Pancreas (tissue), 10 donors: ENCODE results near the gene HECTD1. TPM values are rescaled to one million over a fixed set of nuclear protein-coding genes. Genes with fewer than 3 reads are reported as not detected.
A peak's percentile ranks its signal among the peaks of the same experiment; 100 is the strongest.

Experiments
- ATAC-seq, 4 donors: fragments of 200-7000 bp; cut with Tn5 transposase; one replicate each; pipeline versions ENCODE4 v1.8.0 to v1.9.1; 2020; ENCODE audit warnings: mild to moderate bottlenecking in 4 of 4, moderate library complexity in 4 of 4
- DNase-seq, 6 donors: peaks; one replicate each; pipeline ENCODE4 v3.0.0-alpha.2; 2020
- FAIRE-seq: peaks from 2 replicates; lab custom pipeline; 2012; peaks lifted over from hg19 to GRCh38; lab: Jason Lieb, UNC
- H3K27ac ChIP-seq, 4 donors: fragments of 200-600 bp; sonication (generic); 1 replicate in 3 of 4; 2 replicates in 1 of 4; pipeline versions ENCODE4 v1.5.0 to v1.8.0; 2020
- H3K27me3 ChIP-seq, 4 donors: fragments of 200-600 bp; one replicate each; pipeline ENCODE4 v1.8.0; 2021
- H3K36me3 ChIP-seq, 3 donors: fragments of 200-600 bp; sonication (generic) in 1 of 3; one replicate each; pipeline versions ENCODE4 v1.5.0 to v1.8.0; 2020 to 2021
- H3K4me1 ChIP-seq, 3 donors: fragments of 200-600 bp; one replicate each; pipeline ENCODE4 v1.8.0; 2021
- H3K4me3 ChIP-seq, 4 donors: fragments of 200-600 bp; sonication (generic) in 2 of 4; one replicate each; pipeline versions ENCODE4 v1.5.0 to v1.8.0; 2020 to 2021
- H3K9me3 ChIP-seq, 4 donors: fragments of 200-600 bp; one replicate each; pipeline ENCODE4 v1.8.0; 2021
- CTCF ChIP-seq, 4 donors: fragments of 200-600 bp; sonication (generic) in 3 of 4; IDR thresholded peaks; one replicate each; pipeline versions ENCODE4 v1.5.0 to v1.8.0; 2021; ENCODE audit warnings: antibody characterized with exemption in 4 of 4
- WGBS, 2 donors: extraction: QIAGEN DNeasy Blood & Tissue Kit; methylation state at CpG; one replicate each; pipeline ENCODE4 v1.1.7; 2013; 5-methylcytosine and 5-hydroxymethylcytosine counted together
- intact Hi-C, 3 donors: fragments of 100-400 bp; cut with DNase I; formaldehyde crosslinking; loops; one replicate each; pipeline versions ENCODE4 v1.11.1 to v1.14.2; 2022
- polyA plus RNA-seq, 2 donors: library from polyadenylated mRNA; stranded (reverse); fragments of 200-250 nt; gene quantifications; one replicate each; pipeline ENCODE4 v1.2.3, GENCODE V29; 2013
- total RNA-seq, 6 donors: library from RNA; stranded (reverse); fragmentation: NEBNext Ultra II Directional in 4 of 6; extraction: Animal tissue kit (Norgen Biotek cat#: 25700) in 4 of 6; gene quantifications; one replicate each; pipeline versions ENCODE4 v1.2.1 to v1.2.4, GENCODE V29; 2021 to 2023
- donor health status: healthy with polysubstance abuse.
- donor health status: DM: no; HTN: no; CAD: no; lungs with moderate emphysema.
- donor health status: DM: no; HTN: no; CAD: no.
- donor health status: control.
- donor health status: control.
- donor health status: Bipolar disorder and iron deficiency.
- donor health status: DM: yes; HTN: yes; CAD: no.
- donor health status: DM: no; HTN: no; CAD: no.
- donor health status: DM: no; HTN: no; CAD: no.
- donor health status: DM: yes; HTN: yes; CAD: no.

HECTD1 gene
- total and polyA plus RNA-seq, 8 donors = 28.7 to 84.4 (median 68.0) TPM

- Histone ChIP-seq H3K27ac (no peak overlapping the region), H3K36me3 (peaks cover 0 to 48% (median 15%) of the 10 kb centered on the region in 3 donors), H3K4me1 (no peaks in the 10 kb centered on the region), H3K9me3 (no peaks in the 10 kb centered on the region), H3K4me3 (no peak overlapping the region), H3K27me3 (no peaks in the 10 kb centered on the region)
- no peak for FAIRE-seq
- intact Hi-C loops = no loop called here
- peak in 1 of 4 donors; percentile 32 for ATAC-seq
- TF ChIP-seq CTCF (IDR thresholded peaks at IDR 0.05) = no peak
- no peak for DNase-seq
- 88 to 91% methylated on average over 18 of the region's 18 CpGs for WGBS, 2 donors
Measured at GRCh38 chr14:31128601-31129526, 78.7 kb downstream of the HECTD1 start.

- FAIRE-seq (peak; percentile 76), DNase-seq (no peak), ATAC-seq (peak in 3 of 4 donors; percentile 60 to 76 (median 75))
- no peak for TF ChIP-seq CTCF (IDR thresholded peaks at IDR 0.05)
- no peaks in the 10 kb centered on the region for H3K27me3 ChIP-seq
- H3K9me3 ChIP-seq = no peaks in the 10 kb centered on the region
- H3K4me3 ChIP-seq = no peak overlapping the region
- H3K36me3 ChIP-seq = peaks cover 0 to 49% (median 21%) of the 10 kb centered on the region in 3 donors
- H3K27ac ChIP-seq = no peak overlapping the region
- intact Hi-C loops = no loop called here
- H3K4me1 ChIP-seq = no peaks in the 10 kb centered on the region
Measured at GRCh38 chr14:31127690-31128089, 79.9 kb downstream of the HECTD1 start.

GRCh38 chr14:31126680-31127079 lies 80.9 kb downstream of the HECTD1 start:
- H3K4me1 ChIP-seq = no peaks in the 10 kb centered on the region
- H3K36me3 ChIP-seq = peaks cover 0 to 54% (median 21%) of the 10 kb centered on the region in 3 donors
- intact Hi-C loops = no loop called here
- ATAC-seq = no peak
- no peaks in the 10 kb centered on the region for H3K27me3 ChIP-seq
- H3K27ac ChIP-seq = no peak overlapping the region
- DNase-seq = no peak
- H3K4me3 ChIP-seq = no peak overlapping the region
- H3K9me3 ChIP-seq = no peaks in the 10 kb centered on the region
- FAIRE-seq = no peak
- TF ChIP-seq CTCF (IDR thresholded peaks at IDR 0.05) = no peak
- 96 to 99% methylated on average over 7 of the region's 7 CpGs for WGBS, 2 donors

GRCh38 chr14:31125231-31125630 lies 82.4 kb downstream of the HECTD1 start:
- H3K4me1 ChIP-seq = no peaks in the 10 kb centered on the region
- DNase-seq = no peak
- no peak for ATAC-seq
- no peak overlapping the region for H3K4me3 ChIP-seq
- FAIRE-seq = no peak
- H3K27me3 ChIP-seq = no peaks in the 10 kb centered on the region
- H3K27ac ChIP-seq = no peak overlapping the region
- no peaks in the 10 kb centered on the region for H3K9me3 ChIP-seq
- 94 to 96% methylated on average over 6 of the region's 6 CpGs for WGBS, 2 donors
- no peak for TF ChIP-seq CTCF (IDR thresholded peaks at IDR 0.05)
- H3K36me3 ChIP-seq = peaks cover 0 to 68% (median 26%) of the 10 kb centered on the region in 3 donors
- intact Hi-C loops = no loop called here

GRCh38 chr14:31124197-31124596 lies 83.4 kb downstream of the HECTD1 start:
- Histone ChIP-seq H3K9me3 (no peaks in the 10 kb centered on the region), H3K4me3 (no peak overlapping the region), H3K27ac (no peak overlapping the region), H3K27me3 (no peaks in the 10 kb centered on the region), H3K4me1 (no peaks in the 10 kb centered on the region), H3K36me3 (peaks cover 0 to 74% (median 30%) of the 10 kb centered on the region in 3 donors)
- TF ChIP-seq CTCF (IDR thresholded peaks at IDR 0.05) = no peak
- ATAC-seq = no peak
- FAIRE-seq = no peak
- WGBS, 2 donors = 95 to 99% methylated on average over 3 of the region's 3 CpGs
- intact Hi-C loops = no loop called here
- no peak for DNase-seq
